NCI-H1105 (cell line): ENCODE measurements around the gene PANK2.
"Not testable (repeated sequence)": the region's sequence is repeated elsewhere in the genome, so short reads cannot be mapped to it uniquely, and the experiment has no call there.

Experiments used
- DNase-seq: peaks from one replicate; lab custom pipeline; 2025; lab: John Stamatoyannopoulos, UW

Gene PANK2

GRCh38 chr20:3929713-3930060 is 40.5 kb downstream of the PANK2 start:
- no peak for DNase-seq

- no peak for DNase-seq
These were observed 41.3 kb downstream of the PANK2 start for GRCh38 chr20:3930265-3931206.

GRCh38 chr20:3931664-3932063 is 42.5 kb downstream of the PANK2 start:
- DNase-seq = no peak

GRCh38 chr20:3932277-3932676 is 43.1 kb downstream of the PANK2 start:
- DNase-seq = peak; percentile 7

- no peak for DNase-seq
These were observed 43.5 kb downstream of the PANK2 start for GRCh38 chr20:3932681-3933080.

GRCh38 chr20:3933218-3933617 is 44.0 kb downstream of the PANK2 start:
- no peak for DNase-seq

GRCh38 chr20:3934624-3935023 is 45.4 kb downstream of the PANK2 start:
- no peak for DNase-seq

GRCh38 chr20:3935295-3935955 is 46.2 kb downstream of the PANK2 start:
- no peak for DNase-seq

GRCh38 chr20:3935956-3936340 is 46.8 kb downstream of the PANK2 start:
- no peak for DNase-seq

GRCh38 chr20:3937618-3938017 is 48.4 kb downstream of the PANK2 start:
- no peak for DNase-seq

GRCh38 chr20:3940905-3941304 is 51.7 kb downstream of the PANK2 start:
- DNase-seq = no peak

- DNase-seq = not testable (repeated sequence)
These were observed 57.5 kb downstream of the PANK2 start for GRCh38 chr20:3946666-3947065.

- no peak for DNase-seq
These were observed 75.5 kb downstream of the PANK2 start for GRCh38 chr20:3964719-3965118.

- no peak for DNase-seq
These were observed 77.4 kb downstream of the PANK2 start for GRCh38 chr20:3966571-3966970.

GRCh38 chr20:3970016-3970415 is 80.8 kb downstream of the PANK2 start:
- DNase-seq = no peak

GRCh38 chr20:3971145-3971544 is 82.0 kb downstream of the PANK2 start:
- no peak for DNase-seq

GRCh38 chr20:3972161-3972560 is 83.0 kb downstream of the PANK2 start:
- no peak for DNase-seq

- not testable (repeated sequence) for DNase-seq
These were observed 83.4 kb downstream of the PANK2 start for GRCh38 chr20:3972631-3973030.

GRCh38 chr20:3973705-3974104 is 84.5 kb downstream of the PANK2 start:
- DNase-seq = no peak

GRCh38 chr20:3976511-3976910 is 87.3 kb downstream of the PANK2 start:
- DNase-seq = no peak
